GM21360 (cell line): ENCODE measurements around the gene C5orf46.

Experiments
- ATAC-seq: cut with Tn5 transposase; IDR thresholded peaks from one replicate; pipeline ENCODE4 v1.9.1; 2021; ENCODE audit warnings: mild to moderate bottlenecking, moderate library complexity; ENCODE audit not compliant: unreplicated experiment

Gene C5orf46

DNA sequence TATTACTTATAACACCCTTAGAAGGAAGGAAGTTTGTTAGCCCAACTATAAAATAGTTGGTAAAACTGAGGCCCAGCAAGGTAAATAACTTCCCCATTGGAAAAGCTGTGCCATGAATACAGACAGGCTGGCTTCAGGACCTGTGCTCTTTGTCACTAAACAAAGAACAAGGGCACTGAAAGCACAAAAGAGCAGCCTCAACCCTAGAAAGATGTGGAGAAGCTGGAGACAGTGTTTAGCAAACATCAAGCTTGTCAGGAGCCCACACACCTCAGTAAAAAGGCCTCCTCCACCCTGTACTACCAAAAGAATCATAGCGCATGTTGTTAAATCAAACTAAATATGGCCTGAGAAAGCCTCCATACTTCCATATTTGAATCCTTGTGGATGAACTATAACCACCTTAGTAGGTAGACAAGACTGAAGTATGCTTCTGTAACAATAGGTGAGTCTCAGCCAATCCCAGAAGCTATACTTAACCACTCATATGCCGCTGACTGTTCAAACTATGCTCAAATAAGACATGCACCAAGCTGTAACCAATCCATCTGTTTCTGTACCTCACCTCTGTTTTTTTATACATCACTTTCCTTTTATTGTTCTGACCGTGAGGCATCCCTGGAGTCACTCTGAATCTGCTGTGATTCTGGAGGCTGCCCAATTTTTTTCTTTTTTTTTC, 46.2 kb downstream of the C5orf46 start:
- no peak for ATAC-seq

DNA sequence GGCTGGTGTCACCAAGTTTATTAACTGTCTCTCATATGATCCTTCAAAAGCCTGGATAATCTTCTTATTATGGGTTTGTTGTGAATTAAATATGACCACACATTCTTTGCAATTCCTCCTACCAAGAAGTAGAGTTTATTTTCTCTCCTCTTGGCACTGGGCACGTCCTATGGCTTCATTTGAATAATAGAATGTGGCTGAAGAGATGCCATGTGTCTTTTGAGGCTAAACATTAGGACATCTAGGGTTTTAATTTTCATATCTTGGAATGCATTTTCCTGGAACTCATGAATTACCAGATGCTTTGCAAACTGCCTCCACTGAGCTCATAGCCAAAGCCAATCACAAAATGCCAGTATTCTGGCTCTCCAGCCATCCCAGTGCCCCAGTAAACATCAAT, 47.8 kb downstream of the C5orf46 start:
- ATAC-seq: no peak

DNA sequence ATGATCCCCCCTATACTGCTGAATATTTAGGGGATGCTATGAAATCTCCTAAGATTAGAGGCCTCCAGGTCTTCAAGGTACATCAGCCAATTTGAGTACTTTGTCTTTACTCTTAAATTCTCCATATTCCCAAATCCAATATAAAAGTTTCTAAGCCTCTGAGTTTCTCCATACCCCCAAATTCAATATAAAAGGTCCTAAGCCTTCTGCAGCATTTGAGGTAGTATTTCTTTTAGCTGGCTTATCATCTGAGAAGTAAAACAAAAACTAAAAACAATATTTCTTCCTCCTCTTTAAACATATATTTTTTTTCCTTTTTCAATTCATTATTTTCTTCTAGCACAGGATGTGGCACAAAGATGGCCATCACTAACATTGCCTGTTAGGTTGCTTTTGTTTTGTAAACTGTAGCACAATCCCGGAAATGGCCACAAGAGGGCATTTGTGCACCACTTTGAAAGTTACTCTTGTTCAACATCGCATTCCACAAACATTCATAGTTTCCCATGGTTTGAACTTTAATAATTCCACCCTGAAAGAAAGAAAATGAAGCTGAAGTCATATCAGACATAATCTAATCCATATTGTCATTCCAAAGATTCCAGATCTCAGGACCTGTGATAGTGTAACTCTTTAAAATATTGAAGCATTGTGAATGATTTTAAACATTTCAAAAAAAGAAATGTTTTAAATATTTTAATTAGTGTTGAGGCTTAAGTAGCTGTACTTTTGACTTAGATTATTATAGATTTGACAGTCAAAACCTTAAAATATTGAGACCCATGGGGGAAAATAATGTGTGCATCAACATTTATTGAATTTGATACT, 48.8 kb downstream of the C5orf46 start:
- peak; percentile 93 for ATAC-seq

DNA sequence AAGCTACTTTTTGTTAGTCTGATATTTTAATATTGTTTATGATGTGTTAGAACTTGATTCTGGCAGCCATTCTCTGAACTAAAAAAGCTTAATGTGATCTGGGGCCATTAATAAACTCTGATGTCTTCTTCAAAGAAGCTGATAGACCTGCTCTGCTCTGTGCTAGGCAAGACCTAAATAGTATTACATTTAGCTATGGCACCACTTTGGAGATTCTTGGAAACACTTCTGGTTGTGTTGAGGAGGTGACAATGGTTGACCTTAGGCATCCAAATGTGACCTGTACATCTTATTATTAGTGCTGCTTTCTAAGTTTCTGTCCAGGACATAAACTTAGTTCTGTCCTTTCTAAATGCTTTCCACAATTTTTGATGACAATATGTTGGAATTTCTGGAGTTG, 49.5 kb downstream of the C5orf46 start:
- no peak for ATAC-seq

DNA sequence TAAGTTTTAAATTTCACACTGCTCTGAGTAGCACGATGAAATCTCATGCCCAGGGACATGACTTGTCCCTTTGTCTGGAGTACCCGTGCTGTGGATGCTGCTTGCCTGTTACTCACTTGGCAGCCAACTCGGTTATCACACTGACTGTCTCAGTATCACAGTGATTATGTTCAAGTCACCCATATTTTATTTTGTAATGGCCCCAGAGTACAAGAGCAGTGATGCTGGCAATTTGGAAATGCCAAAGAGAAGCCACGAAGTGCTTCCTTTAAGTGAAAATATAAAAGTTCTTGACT, 50.6 kb downstream of the C5orf46 start:
- ATAC-seq: no peak

DNA sequence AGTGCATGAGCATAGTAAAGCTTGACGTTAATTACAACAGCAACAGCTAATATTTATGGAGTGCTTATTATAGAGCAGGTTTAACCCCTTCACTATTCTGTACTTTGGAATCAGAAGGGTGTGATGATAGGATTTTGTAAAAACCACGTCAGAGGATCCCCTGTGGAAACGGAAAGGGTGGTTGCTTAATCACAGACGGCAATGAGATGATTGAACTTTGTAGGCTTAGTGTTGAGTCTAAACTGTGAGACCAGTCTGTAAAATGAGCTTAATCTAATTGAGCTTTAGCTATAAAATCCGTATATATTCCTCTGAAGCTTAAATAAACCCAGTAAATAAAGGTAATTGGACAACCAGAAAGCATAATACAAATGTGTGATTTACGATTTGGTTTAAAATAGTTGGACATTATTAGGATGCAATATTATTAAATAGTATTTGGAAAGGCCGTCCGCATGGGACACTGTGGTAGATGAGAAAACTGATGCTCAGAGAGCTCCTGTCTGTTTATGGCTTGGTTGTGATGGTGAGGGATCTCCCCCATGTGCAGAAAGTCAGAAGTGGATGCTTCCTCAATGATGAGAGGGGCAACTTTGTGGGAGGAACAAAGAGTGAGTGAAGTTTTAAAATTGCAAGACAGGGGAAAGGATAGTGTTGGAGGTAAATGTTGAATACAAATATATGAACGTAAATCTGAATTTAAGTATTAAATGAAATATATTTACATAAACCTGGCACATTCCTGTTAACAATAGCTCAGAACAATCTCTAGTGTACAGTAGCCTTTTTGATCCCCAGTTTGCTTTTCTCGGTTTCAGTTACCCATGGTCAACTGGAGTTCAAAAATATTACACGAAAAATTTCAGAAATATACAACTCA, 51.2 kb downstream of the C5orf46 start:
- ATAC-seq: no peak

DNA sequence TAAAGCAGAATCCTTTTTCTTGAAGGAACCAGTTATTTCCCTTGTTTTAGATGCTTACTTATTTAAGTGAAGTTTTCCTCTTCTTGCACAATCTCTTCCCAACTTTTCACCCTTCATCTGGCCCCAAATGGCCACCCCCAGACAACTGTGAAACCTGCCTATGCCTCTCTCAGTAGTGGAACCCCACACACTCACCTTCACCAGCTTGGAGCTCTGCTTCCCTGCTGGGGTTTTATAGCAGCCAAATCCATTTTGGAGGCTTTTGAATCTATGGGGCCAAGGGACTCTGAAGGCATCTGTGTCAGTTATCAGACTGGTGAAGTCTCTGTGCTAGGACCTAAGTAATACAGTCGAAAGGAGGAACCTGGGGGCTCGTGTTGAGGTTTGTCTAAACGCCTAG, 52.0 kb downstream of the C5orf46 start:
- ATAC-seq: no peak

DNA sequence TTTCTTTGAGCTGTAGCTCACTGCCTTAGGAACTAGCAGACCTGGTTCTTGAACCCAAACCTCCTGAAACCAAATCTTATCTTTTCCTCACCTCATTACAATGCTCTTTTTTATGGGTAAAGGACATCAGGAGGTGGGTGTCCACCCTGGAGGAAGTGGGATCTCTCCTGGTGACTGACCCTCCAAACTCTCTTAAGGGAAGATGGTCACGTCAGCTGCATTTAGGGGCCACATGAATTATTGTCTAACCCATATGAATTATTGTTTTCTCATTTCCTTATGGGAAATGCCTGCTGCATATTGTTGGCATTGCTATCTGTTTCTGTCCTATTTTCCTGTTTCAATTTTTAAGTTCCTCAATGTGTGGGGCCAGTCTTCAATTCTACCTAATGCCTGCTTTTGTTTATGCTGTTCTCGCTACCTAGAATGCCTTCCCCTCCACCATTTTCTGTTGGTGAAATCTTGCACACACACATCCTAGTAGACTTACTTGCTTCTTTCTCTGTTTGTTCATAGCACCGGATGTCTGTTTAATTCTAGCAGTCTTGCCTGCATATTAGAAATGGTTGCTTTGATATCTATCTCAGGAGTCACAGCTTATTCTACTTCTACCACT, 52.9 kb downstream of the C5orf46 start:
- ATAC-seq: no peak

DNA sequence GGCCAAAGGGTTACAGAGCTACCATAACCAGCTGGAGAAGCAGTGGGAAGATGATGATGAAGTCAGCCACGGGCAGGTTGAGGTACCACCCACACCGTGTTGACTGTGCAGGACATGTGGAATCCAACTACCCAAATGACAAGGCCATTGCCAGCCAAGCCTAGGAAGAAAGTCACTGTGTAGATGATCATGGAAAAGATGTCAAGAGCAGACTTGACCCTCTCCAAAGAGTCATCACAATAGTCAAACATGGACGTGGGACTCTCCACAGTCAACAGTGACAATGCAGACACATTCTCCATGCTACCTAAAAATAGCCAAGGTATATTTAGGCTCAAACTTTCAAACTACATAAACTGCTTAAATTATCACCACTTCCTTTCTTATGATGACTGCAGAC, 54.0 kb downstream of the C5orf46 start:
- ATAC-seq: no peak

DNA sequence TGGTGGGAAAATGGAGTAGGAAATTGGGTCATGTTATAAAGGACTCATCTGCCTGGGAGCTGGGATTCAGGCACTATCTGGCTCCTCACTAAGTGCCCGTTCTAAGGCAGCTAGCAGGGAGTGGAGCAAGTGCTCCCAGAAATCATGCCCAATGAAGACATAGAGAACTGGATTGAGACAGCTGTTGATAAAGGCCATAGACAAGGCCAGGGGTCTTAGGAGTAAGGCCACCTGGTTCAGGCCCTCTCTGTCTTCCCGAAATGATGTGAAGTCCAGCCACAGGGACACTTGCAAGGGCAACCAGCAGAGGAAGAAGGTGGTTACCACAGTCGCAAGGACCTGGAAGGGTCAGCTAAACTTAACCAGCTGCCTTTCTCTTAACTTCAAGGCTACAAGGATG, 54.8 kb downstream of the C5orf46 start:
- no peak for ATAC-seq

DNA sequence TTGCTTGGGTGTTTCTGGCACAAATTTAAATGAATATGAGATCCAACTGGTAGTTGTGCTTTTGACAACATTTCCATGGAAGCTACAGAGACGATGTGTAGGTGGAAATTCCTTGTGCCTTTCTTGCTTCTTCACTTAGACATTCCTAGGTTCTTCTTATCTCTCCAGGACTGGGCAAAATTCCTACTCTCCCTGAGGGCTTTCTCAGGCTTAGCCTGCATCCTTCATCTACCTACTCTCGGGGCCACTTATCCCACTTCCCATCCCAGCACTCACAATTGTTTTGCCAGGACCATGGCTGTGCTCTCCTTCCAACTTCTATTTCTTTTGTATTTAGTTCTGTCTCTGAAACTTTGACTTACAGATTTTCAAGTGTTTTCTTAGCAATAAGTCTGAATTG, 57.1 kb downstream of the C5orf46 start:
- ATAC-seq: no peak

DNA sequence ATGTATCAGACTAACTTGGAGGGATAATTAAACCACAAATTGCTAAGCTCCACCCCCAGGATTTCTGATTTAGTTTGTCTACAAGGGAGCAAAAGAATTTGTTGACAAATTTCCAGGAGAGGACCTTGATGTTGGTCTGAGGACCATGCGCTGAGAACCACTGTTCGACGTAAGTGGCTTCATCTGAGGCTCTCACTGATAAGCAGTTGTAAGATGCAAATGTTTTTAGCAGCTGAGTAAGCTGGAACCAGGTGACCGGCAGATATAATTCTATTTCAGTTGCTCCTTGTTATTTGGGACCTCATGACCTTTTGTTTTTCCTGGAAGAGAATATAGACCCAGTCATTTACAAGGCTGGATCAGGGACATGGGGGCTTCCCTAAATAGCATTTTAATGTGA, 60.7 kb downstream of the C5orf46 start:
- ATAC-seq: no peak

DNA sequence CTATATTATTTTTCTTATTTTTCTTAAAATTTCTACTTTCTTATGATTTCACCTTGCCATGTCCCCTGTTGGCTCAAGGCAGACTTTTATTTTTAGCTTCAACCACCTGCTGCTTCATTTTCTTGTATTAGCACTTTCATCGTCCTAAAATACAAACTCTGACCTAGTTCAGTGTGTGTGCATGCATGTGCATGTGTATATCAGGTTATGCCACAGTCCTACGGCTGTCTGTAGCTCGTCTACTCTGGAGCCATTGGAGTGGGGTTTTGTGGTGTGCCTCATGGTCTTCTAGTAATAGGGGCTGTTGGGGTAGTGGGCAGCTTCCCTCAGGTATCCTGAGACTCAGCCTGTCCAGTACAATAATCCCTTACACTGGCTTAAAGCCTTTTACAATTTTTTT, 61.5 kb downstream of the C5orf46 start:
- ATAC-seq: no peak

DNA sequence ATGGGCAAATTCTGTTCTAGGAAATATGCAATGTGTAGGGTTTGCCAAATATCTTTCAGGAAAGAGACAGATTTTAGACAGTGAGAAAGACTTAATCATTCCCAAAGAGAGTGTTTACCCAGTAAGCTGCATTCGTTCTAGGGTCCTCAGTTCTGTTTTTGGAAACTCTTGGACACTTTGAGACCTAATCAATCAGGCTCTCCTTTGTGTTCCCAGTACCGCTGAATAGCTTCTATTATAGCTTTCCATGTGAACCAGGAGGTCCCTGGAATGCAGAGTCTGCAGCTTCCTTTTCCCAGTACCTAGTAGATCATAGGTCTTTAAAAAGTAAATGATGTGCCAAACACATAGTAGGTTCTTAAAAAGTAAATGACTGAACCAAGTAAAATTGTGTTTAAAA, 63.5 kb downstream of the C5orf46 start:
- ATAC-seq: no peak
